ENCODE data around the gene PLCD4.

The PLCD4 gene

GRCh38 chr2:218662377-218662776 is 54.7 kb downstream of the PLCD4 start:
- in situ Hi-C loops (cut with MboI; ENCODE audit: low sequenced_read_pairs) = loop anchor here (25.0 kb wide), 1 partner anchor 375 kb away; the partner anchor contains the start of gene TMBIM1

- in situ Hi-C loops (cut with MboI; ENCODE audit: low sequenced_read_pairs) = loop anchor here (25.0 kb wide), 1 partner anchor 376 kb away; the partner anchor contains the start of gene TMBIM1
These were observed 55.1 kb downstream of the PLCD4 start for GRCh38 chr2:218662827-218663226.

- in situ Hi-C loops (cut with MboI; ENCODE audit: low sequenced_read_pairs) = loop anchor here (25.0 kb wide), 1 partner anchor 377 kb away; the partner anchor contains the start of gene TMBIM1
These were observed 56.2 kb downstream of the PLCD4 start for GRCh38 chr2:218663901-218664300.

GRCh38 chr2:218664653-218665052 is 57.0 kb downstream of the PLCD4 start:
- in situ Hi-C loops (cut with MboI; ENCODE audit: low sequenced_read_pairs) = loop anchor here (25.0 kb wide), 1 partner anchor 377 kb away; the partner anchor contains the start of gene TMBIM1

GRCh38 chr2:218671097-218671653 is 63.5 kb downstream of the PLCD4 start:
- in situ Hi-C loops (cut with MboI; ENCODE audit: low sequenced_read_pairs) = loop anchor here (25.0 kb wide), 1 partner anchor 384 kb away; the partner anchor contains the start of gene TMBIM1

GRCh38 chr2:218671654-218672566 is 64.2 kb downstream of the PLCD4 start, which contains the start of the genes RNF25 and STK36:
Gene RNF25, minus strand, starts transcription at chr2:218672002. Its CDS starts 32 bp downstream, at chr2:218671970.
Gene STK36, plus strand, starts transcription at chr2:218672086. Its CDS starts 744 bp downstream, at chr2:218672830.
- in situ Hi-C loops (cut with MboI; ENCODE audit: low sequenced_read_pairs) = loop anchor here (25.0 kb wide), 1 partner anchor 385 kb away; the partner anchor contains the start of gene TMBIM1

- in situ Hi-C loops (cut with MboI; ENCODE audit: low sequenced_read_pairs) = no loop called here
These were observed 71.4 kb downstream of the PLCD4 start for GRCh38 chr2:218679119-218679518.

GRCh38 chr2:218680061-218680460 is 72.4 kb downstream of the PLCD4 start:
- in situ Hi-C loops (cut with MboI; ENCODE audit: low sequenced_read_pairs) = no loop called here
